Endodermal cell (in vitro differentiated cells): ENCODE data around the gene CALCR. TPM values are rescaled to one million over a fixed set of nuclear protein-coding genes. Genes with fewer than 3 reads are reported as not detected.

Source experiments
- DNase-seq: peaks from one replicate; pipeline ENCODE4 v3.0.0-alpha.2; 2017
- H3K27ac ChIP-seq: 2 replicates; pipeline ENCODE4 v1.5.1; 2013; ENCODE audit warnings: mild to moderate bottlenecking, low read depth, low read length, moderate library complexity
- H3K27me3 ChIP-seq: 2 replicates; pipeline ENCODE4 v1.6.1; 2013; ENCODE audit warnings: mild to moderate bottlenecking, low read length, moderate library complexity; ENCODE audit not compliant: insufficient read depth, control insufficient read depth, poor library complexity, severe bottlenecking
- H3K36me3 ChIP-seq: 2 replicates; pipeline ENCODE4 v1.7.0; 2013; ENCODE audit warnings: mild to moderate bottlenecking, low read length, moderate library complexity; ENCODE audit not compliant: control insufficient read depth, insufficient read depth
- H3K4me1 ChIP-seq: one replicate; pipeline ENCODE4 v1.7.0; 2013; ENCODE audit warnings: low read length; ENCODE audit not compliant: control insufficient read depth, insufficient read depth
- H3K4me3 ChIP-seq: 2 replicates; pipeline ENCODE4 v1.5.1; 2013; ENCODE audit warnings: mild to moderate bottlenecking, low read length, moderate library complexity
- H3K9ac ChIP-seq: 2 replicates; pipeline ENCODE4 v1.6.1; 2013; ENCODE audit warnings: mild to moderate bottlenecking, low read length, moderate library complexity; ENCODE audit not compliant: poor library complexity, severe bottlenecking; ENCODE audit errors: extremely low read depth
- H3K9me3 ChIP-seq: 2 replicates; pipeline ENCODE4 v1.6.1; 2013; ENCODE audit warnings: mild to moderate bottlenecking, low read length, moderate library complexity; ENCODE audit not compliant: control insufficient read depth
- H3K27ac Mint-ChIP-seq: 2 replicates; pipeline ENCODE4 v1.8.0; 2020; ENCODE audit warnings: mixed read lengths
- H3K27me3 Mint-ChIP-seq: 2 replicates; pipeline ENCODE4 v1.8.0; 2021; ENCODE audit warnings: mild to moderate bottlenecking, mixed read lengths; ENCODE audit not compliant: insufficient read depth
- H3K36me3 Mint-ChIP-seq: 2 replicates; pipeline ENCODE4 v1.8.0; 2020; ENCODE audit warnings: low read depth, mixed read lengths
- H3K4me1 Mint-ChIP-seq: 2 replicates; pipeline ENCODE4 v1.8.0; 2020; ENCODE audit warnings: mixed read lengths
- H3K4me3 Mint-ChIP-seq: 2 replicates; pipeline ENCODE4 v1.8.0; 2020; ENCODE audit warnings: mild to moderate bottlenecking, moderate library complexity, mixed read lengths
- H3K9me3 Mint-ChIP-seq: 2 replicates; pipeline ENCODE4 v1.8.0; 2020; ENCODE audit warnings: mild to moderate bottlenecking, mixed read lengths
- CTCF ChIP-seq: fragments of 200-600 bp; sonication (generic); conservative IDR thresholded peaks from 2 replicates; pipeline ENCODE4 v1.5.0; 2021; ENCODE audit warnings: antibody characterized with exemption, mild to moderate bottlenecking
- WGBS, 2 experiments: methylation state at CpG; one replicate each; pipeline versions ENCODE4 v1.1.5 to v1.1.7; 2013; ENCODE audit warnings: missing lambda C conversion rate in 2 of 2, mixed read lengths in 1 of 2; ENCODE audit not compliant: insufficient coverage in 1 of 2, insufficient read length in 1 of 2; 5-methylcytosine and 5-hydroxymethylcytosine counted together
- total RNA-seq, 2 donors: library from RNA; stranded (reverse); fragmentation: NEBNext Ultra II Directional in 1 of 2; extraction: Animal tissue kit (Norgen Biotek cat#: 25700) in 1 of 2; gene quantifications; 2 replicates in 1 of 2; 3 replicates in 1 of 2; pipeline ENCODE4 v1.2.1, GENCODE V29; 2021

The CALCR gene
- total RNA-seq, 2 donors from 2014 or later: 16.8 to 17.1 TPM

- H3K27ac Mint-ChIP-seq: no peak overlapping the region
- Histone ChIP-seq H3K9ac (no peak overlapping the region), H3K27me3 (no peaks in the 10 kb centered on the region), H3K4me3 (no peak overlapping the region), H3K27ac (no peak overlapping the region), H3K9me3 (no peaks in the 10 kb centered on the region), H3K4me1 (no peaks in the 10 kb centered on the region), H3K36me3 (peaks cover 4% of the 10 kb centered on the region)
- no peaks in the 10 kb centered on the region for H3K9me3 Mint-ChIP-seq
- no peaks in the 10 kb centered on the region for H3K36me3 Mint-ChIP-seq
- H3K4me3 Mint-ChIP-seq: no peak overlapping the region
- no peak for TF ChIP-seq CTCF
- peaks cover 9% of the 10 kb centered on the region for H3K4me1 Mint-ChIP-seq
- no peaks in the 10 kb centered on the region for H3K27me3 Mint-ChIP-seq
- DNase-seq: no peak
Measured at GRCh38 chr7:93566876-93567275, 7.6 kb downstream of the CALCR start.

GRCh38 chr7:93563584-93563983 lies 10.9 kb downstream of the CALCR start:
- H3K27ac Mint-ChIP-seq: no peak overlapping the region
- DNase-seq: no peak
- H3K4me3 ChIP-seq: no peak overlapping the region
- H3K9me3 ChIP-seq: no peaks in the 10 kb centered on the region
- no peaks in the 10 kb centered on the region for H3K27me3 ChIP-seq
- H3K9me3 Mint-ChIP-seq: no peaks in the 10 kb centered on the region
- no peak overlapping the region for H3K9ac ChIP-seq
- no peaks in the 10 kb centered on the region for H3K4me1 ChIP-seq
- WGBS, 2 experiments: 65 to 70% methylated on average over 3 to 5 of the region's 6 CpGs
- H3K27ac ChIP-seq: no peak overlapping the region
- H3K4me1 Mint-ChIP-seq: peaks cover 13% of the 10 kb centered on the region
- no peak overlapping the region for H3K4me3 Mint-ChIP-seq
- no peaks in the 10 kb centered on the region for H3K36me3 Mint-ChIP-seq
- H3K27me3 Mint-ChIP-seq: no peaks in the 10 kb centered on the region
- peaks cover 4% of the 10 kb centered on the region for H3K36me3 ChIP-seq
- no peak for TF ChIP-seq CTCF

GRCh38 chr7:93562936-93563335 lies 11.6 kb downstream of the CALCR start:
- no peak overlapping the region for H3K4me3 Mint-ChIP-seq
- no peaks in the 10 kb centered on the region for H3K36me3 Mint-ChIP-seq
- no peaks in the 10 kb centered on the region for H3K9me3 ChIP-seq
- H3K27me3 ChIP-seq: no peaks in the 10 kb centered on the region
- peaks cover 4% of the 10 kb centered on the region for H3K36me3 ChIP-seq
- peaks cover 16% of the 10 kb centered on the region for H3K4me1 Mint-ChIP-seq
- H3K9ac ChIP-seq: no peak overlapping the region
- no peak overlapping the region for H3K27ac ChIP-seq
- no peaks in the 10 kb centered on the region for H3K27me3 Mint-ChIP-seq
- H3K4me1 ChIP-seq: no peaks in the 10 kb centered on the region
- TF ChIP-seq CTCF: no peak
- WGBS, 2 experiments: 94% methylated on average over 1 of the region's 2 CpGs; no CpG with 5 or more reads in 1 of the 2 experiments
- no peak overlapping the region for H3K4me3 ChIP-seq
- H3K9me3 Mint-ChIP-seq: no peaks in the 10 kb centered on the region
- DNase-seq: no peak
- no peak overlapping the region for H3K27ac Mint-ChIP-seq
